DOHH2 (cell line): ENCODE data around the gene MAPK8IP1.

ENCODE experiments used
- EZH2phosphoT487 ChIP-seq: fragments of 200-600 bp; sonication (generic); IDR thresholded peaks from 2 replicates; pipeline ENCODE4 v1.6.1; 2017; ENCODE audit warnings: borderline replicate concordance, mild to moderate bottlenecking, antibody characterized with exemption, low read length, moderate library complexity, mixed read lengths
- TF ChIP-seq, protein P1 (sequence below): fragments of 200-600 bp; sonication (generic); IDR thresholded peaks from one replicate; pipeline ENCODE4 v1.5.1; 2014; ENCODE audit warnings: antibody characterized with exemption, mild to moderate bottlenecking, low read depth, low read length; ENCODE audit not compliant: poor library complexity, severe bottlenecking

- TF ChIP-seq EZH2phosphoT487 = no peak
- TF ChIP-seq, protein P1, sequence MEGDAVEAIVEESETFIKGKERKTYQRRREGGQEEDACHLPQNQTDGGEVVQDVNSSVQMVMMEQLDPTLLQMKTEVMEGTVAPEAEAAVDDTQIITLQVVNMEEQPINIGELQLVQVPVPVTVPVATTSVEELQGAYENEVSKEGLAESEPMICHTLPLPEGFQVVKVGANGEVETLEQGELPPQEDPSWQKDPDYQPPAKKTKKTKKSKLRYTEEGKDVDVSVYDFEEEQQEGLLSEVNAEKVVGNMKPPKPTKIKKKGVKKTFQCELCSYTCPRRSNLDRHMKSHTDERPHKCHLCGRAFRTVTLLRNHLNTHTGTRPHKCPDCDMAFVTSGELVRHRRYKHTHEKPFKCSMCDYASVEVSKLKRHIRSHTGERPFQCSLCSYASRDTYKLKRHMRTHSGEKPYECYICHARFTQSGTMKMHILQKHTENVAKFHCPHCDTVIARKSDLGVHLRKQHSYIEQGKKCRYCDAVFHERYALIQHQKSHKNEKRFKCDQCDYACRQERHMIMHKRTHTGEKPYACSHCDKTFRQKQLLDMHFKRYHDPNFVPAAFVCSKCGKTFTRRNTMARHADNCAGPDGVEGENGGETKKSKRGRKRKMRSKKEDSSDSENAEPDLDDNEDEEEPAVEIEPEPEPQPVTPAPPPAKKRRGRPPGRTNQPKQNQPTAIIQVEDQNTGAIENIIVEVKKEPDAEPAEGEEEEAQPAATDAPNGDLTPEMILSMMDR = no peak
Observed at GRCh38 chr11:45844822-45845578, 40.5 kb upstream of the MAPK8IP1 start.
